ENCODE results near the gene ZBTB47.

The ZBTB47 gene

DNA sequence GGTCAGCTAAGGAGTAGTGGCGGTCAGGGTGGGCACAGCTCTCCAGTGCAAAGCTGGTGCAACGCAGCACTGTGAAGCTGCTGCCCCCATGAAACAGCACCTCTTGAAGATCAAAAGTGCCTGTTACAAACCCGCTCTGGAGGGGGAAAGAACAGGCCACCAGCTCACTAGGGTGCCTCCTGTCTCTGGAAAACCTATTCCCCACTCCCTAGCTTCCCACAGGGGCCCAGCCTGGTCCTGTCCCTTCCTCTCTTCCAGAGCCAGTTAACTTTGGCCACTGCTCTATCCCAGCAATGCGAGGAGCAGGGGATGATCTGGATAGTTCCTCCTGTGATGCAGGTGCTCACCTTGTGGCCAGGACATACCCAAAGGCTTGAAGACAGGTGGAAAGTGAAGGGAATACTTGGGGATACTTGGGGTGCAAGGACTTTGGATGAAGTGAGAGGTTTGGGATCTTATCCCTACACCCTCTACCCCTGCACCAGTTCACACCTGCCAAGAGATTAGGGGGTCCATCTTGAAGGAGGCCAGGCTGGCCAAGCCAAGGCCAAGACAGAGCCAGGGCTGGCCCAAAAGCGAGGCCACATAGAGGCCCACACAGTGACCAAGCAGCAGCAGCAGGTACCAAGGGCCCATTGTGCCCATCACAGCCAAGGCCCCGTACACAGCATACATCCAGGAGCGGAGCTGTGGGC is 44.9 kb downstream of the ZBTB47 start:
- no peak for ATAC-seq (ENCODE audit: insufficient read depth, low read depth)
- no peaks in the 10 kb centered on the region for H3K79me2 ChIP-seq (ENCODE audit: insufficient read depth, low read length)
- DNase-seq = no peak

DNA sequence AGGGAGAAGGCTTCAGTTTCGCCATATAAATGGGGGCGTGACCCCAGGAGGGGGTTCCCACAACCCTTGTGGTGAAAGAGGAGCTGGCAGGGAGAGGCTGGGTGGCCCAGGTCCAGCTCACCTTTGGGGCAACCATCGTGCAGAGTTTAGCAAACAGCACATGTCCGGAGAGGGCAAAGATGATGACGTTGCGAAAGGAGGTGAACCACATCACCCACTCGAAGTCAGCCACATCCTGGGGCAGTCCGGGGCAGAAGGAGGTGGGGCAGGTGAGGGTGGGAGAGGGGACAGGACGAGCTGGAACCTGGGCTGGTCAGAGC is 45.4 kb downstream of the ZBTB47 start:
- Histone ChIP-seq H4K20me1 (ENCODE audit: insufficient read depth, low read length) (peaks cover 18% of the 10 kb centered on the region), H3K4me2 (ENCODE audit: insufficient read depth, low read length) (no peak overlapping the region), H3K27me3 (ENCODE audit: insufficient read depth, low read length, poor library complexity) (no peaks in the 10 kb centered on the region), H3K79me2 (ENCODE audit: insufficient read depth, low read length) (no peaks in the 10 kb centered on the region), H3K9ac (ENCODE audit: low read depth, low read length) (no peak overlapping the region), H3K4me3 (ENCODE audit: low read depth in 1 of 2, low read length in 2 of 2) (no peak overlapping the region), H2AFZ (ENCODE audit: low read depth, low read length) (no peak overlapping the region), H3K9me3 (ENCODE audit: insufficient read depth, low read length, severe bottlenecking) (no peaks in the 10 kb centered on the region), H3K36me3 (ENCODE audit: insufficient read depth, low read length) (no peaks in the 10 kb centered on the region), H3K4me1 (ENCODE audit: insufficient read depth, low read length) (no peaks in the 10 kb centered on the region), H3K27ac (ENCODE audit: low read length) (no peak overlapping the region)
- ATAC-seq (ENCODE audit: insufficient read depth, low read depth) = no peak
- no peak for DNase-seq
- TF ChIP-seq EZH2 (IDR thresholded peaks at IDR 0.05; ENCODE audit: borderline replicate concordance, low read depth, low read length, severe bottlenecking) = no peak
- TF ChIP-seq, protein P1, sequence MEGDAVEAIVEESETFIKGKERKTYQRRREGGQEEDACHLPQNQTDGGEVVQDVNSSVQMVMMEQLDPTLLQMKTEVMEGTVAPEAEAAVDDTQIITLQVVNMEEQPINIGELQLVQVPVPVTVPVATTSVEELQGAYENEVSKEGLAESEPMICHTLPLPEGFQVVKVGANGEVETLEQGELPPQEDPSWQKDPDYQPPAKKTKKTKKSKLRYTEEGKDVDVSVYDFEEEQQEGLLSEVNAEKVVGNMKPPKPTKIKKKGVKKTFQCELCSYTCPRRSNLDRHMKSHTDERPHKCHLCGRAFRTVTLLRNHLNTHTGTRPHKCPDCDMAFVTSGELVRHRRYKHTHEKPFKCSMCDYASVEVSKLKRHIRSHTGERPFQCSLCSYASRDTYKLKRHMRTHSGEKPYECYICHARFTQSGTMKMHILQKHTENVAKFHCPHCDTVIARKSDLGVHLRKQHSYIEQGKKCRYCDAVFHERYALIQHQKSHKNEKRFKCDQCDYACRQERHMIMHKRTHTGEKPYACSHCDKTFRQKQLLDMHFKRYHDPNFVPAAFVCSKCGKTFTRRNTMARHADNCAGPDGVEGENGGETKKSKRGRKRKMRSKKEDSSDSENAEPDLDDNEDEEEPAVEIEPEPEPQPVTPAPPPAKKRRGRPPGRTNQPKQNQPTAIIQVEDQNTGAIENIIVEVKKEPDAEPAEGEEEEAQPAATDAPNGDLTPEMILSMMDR (IDR thresholded peaks at IDR 0.05; ENCODE audit: borderline replicate concordance, extremely low read depth, low read length, poor library complexity, severe bottlenecking) = no peak

More for the DNA sequence above, 44.9 kb downstream of the ZBTB47 start:
- Histone ChIP-seq H3K4me1 (ENCODE audit: insufficient read depth, low read length) (no peaks in the 10 kb centered on the region), H2AFZ (ENCODE audit: low read depth, low read length) (no peak overlapping the region), H3K27me3 (ENCODE audit: insufficient read depth, low read length, poor library complexity) (no peaks in the 10 kb centered on the region), H3K27ac (ENCODE audit: low read length) (no peak overlapping the region), H3K9me3 (ENCODE audit: insufficient read depth, low read length, severe bottlenecking) (no peaks in the 10 kb centered on the region), H3K4me3 (ENCODE audit: low read depth in 1 of 2, low read length in 2 of 2) (no peak overlapping the region), H4K20me1 (ENCODE audit: insufficient read depth, low read length) (peaks cover 15% of the 10 kb centered on the region), H3K9ac (ENCODE audit: low read depth, low read length) (no peak overlapping the region), H3K4me2 (ENCODE audit: insufficient read depth, low read length) (no peak overlapping the region), H3K36me3 (ENCODE audit: insufficient read depth, low read length) (no peaks in the 10 kb centered on the region)
- TF ChIP-seq, protein P1 (IDR thresholded peaks at IDR 0.05; ENCODE audit: borderline replicate concordance, extremely low read depth, low read length, poor library complexity, severe bottlenecking) = no peak
- no peak for TF ChIP-seq EZH2 (IDR thresholded peaks at IDR 0.05; ENCODE audit: borderline replicate concordance, low read depth, low read length, severe bottlenecking)

DNA sequence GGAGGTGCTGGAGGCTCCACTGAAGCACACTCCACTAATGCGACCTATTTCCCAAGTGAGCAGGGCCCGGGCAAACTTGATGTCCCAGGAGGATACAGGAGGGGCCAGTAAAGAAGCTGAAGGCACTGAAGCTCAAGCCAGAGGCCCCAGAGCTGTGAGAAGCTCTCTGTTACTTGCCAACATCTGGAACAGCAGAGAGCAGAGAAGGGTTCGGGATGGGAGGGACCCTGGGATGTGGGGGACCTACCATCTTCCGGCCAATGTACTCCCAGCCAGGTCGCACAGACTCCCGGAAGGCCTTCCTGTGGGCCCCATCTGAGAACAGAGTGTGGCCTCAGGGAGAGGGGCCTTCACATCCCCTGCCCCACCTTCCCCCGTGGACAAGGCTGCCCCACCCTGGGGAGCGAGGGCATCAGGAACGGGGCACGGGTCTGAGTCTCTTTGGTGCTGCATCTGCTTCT is 46.0 kb downstream of the ZBTB47 start:
- H3K27ac ChIP-seq (ENCODE audit: low read length) = no peak overlapping the region
- no peak overlapping the region for H3K4me2 ChIP-seq (ENCODE audit: insufficient read depth, low read length)
- H3K9me3 ChIP-seq (ENCODE audit: insufficient read depth, low read length, severe bottlenecking) = no peaks in the 10 kb centered on the region
- H3K36me3 ChIP-seq (ENCODE audit: insufficient read depth, low read length) = no peaks in the 10 kb centered on the region
- no peak for ATAC-seq (ENCODE audit: insufficient read depth, low read depth)
- H3K4me3 ChIP-seq (ENCODE audit: low read depth in 1 of 2, low read length in 2 of 2) = no peak overlapping the region
- no peaks in the 10 kb centered on the region for H3K79me2 ChIP-seq (ENCODE audit: insufficient read depth, low read length)
- TF ChIP-seq, protein P1 (IDR thresholded peaks at IDR 0.05; ENCODE audit: borderline replicate concordance, extremely low read depth, low read length, poor library complexity, severe bottlenecking) = no peak
- TF ChIP-seq EZH2 (IDR thresholded peaks at IDR 0.05; ENCODE audit: borderline replicate concordance, low read depth, low read length, severe bottlenecking) = no peak
- no peaks in the 10 kb centered on the region for H3K27me3 ChIP-seq (ENCODE audit: insufficient read depth, low read length, poor library complexity)
- peaks cover 23% of the 10 kb centered on the region for H4K20me1 ChIP-seq (ENCODE audit: insufficient read depth, low read length)
- no peak overlapping the region for H3K9ac ChIP-seq (ENCODE audit: low read depth, low read length)
- no peaks in the 10 kb centered on the region for H3K4me1 ChIP-seq (ENCODE audit: insufficient read depth, low read length)
- no peak overlapping the region for H2AFZ ChIP-seq (ENCODE audit: low read depth, low read length)
- DNase-seq = no peak

All from DND-41 (cell line).